K562 (cell line): ENCODE measurements around the gene NPFFR1. TPM values are rescaled to one million over a fixed set of nuclear protein-coding genes. Genes with fewer than 3 reads are reported as not detected.

Experiments
- BRD9 ChIP-seq: fragments of 450-650 bp; IDR thresholded peaks from 2 replicates; pipeline ENCODE4 v1.6.1; 2018; ENCODE audit warnings: low read depth; ENCODE audit not compliant: partially characterized antibody
- DIDO1 ChIP-seq: fragments of 450-650 bp; IDR thresholded peaks from 2 replicates; pipeline ENCODE4 v1.6.1; 2016; ENCODE audit warnings: low read depth, missing biosample characterization, missing genetic modification characterization
- ETV6 ChIP-seq, 3 experiments: fragments of 150-350 bp in 1 of 3; sonication (generic) in 1 of 3; formaldehyde crosslinking in 1 of 3; IDR thresholded peaks; 2 replicates each; pipeline versions ENCODE4 v1.6.1 to v1.8.0; 2014 to 2022; ENCODE audit warnings: borderline replicate concordance in 2 of 3, low read depth in 2 of 3, antibody characterized with exemption in 1 of 3, low read length in 1 of 3, mild to moderate bottlenecking in 1 of 3, missing genetic modification reagents in 1 of 3
- FOXA3 ChIP-seq, 2 experiments: fragments of 450-650 bp in 1 of 2; sonication (generic) in 1 of 2; formaldehyde crosslinking; IDR thresholded peaks in 1 of 2; conservative IDR thresholded peaks in 1 of 2; 2 replicates each; pipeline versions ENCODE4 v1.4.0 to v1.8.0; 2020 to 2022; ENCODE audit warnings: mild to moderate bottlenecking in 2 of 2, missing genetic modification reagents in 1 of 2
- FOXJ2 ChIP-seq: fragments of 200-800 bp; sonication (Bioruptor generic); IDR thresholded peaks from 2 replicates; pipeline ENCODE4 v1.6.1; 2016; ENCODE audit warnings: missing genetic modification characterization, missing compliant biosample characterization
- ID3 ChIP-seq, 2 experiments: fragments of 250-450 bp in 1 of 2; fragments of 450-650 bp in 1 of 2; sonication (Bioruptor Pico) in 1 of 2; IDR thresholded peaks; 2 replicates each; pipeline versions ENCODE4 v1.6.1 to v1.8.0; 2016 to 2021; ENCODE audit warnings: mild to moderate bottlenecking in 2 of 2, moderate library complexity in 2 of 2, missing compliant biosample characterization in 1 of 2, missing genetic modification characterization in 1 of 2
- KLF1 ChIP-seq: fragments of 450-650 bp; IDR thresholded peaks from 2 replicates; pipeline ENCODE4 v1.6.1; 2016; ENCODE audit warnings: missing genetic modification characterization, missing compliant biosample characterization
- NCOR1 ChIP-seq: fragments of 450-650 bp; IDR thresholded peaks from 2 replicates; pipeline ENCODE4 v1.6.1; 2016; ENCODE audit warnings: mild to moderate bottlenecking, moderate library complexity
- SMAD4 ChIP-seq: fragments of 250-450 bp; sonication (Bioruptor Pico); conservative IDR thresholded peaks from 2 replicates; pipeline ENCODE4 v1.8.0; 2021; ENCODE audit warnings: inconsistent platforms, mild to moderate bottlenecking, moderate library complexity
- TARDBP ChIP-seq: fragments of 450-650 bp; IDR thresholded peaks from 2 replicates; pipeline ENCODE4 v1.6.1; 2016
- TBP ChIP-seq: optimal IDR thresholded peaks from 2 replicates; pipeline ENCODE3; 2011; ENCODE audit warnings: low read depth, low read length, improper control_type of control experiment
- ZBTB17 ChIP-seq: fragments of 450-650 bp; formaldehyde crosslinking; IDR thresholded peaks from 2 replicates; pipeline ENCODE4 v1.4.0; 2020; ENCODE audit warnings: mild to moderate bottlenecking
- ZNF311 ChIP-seq: fragments of 250-450 bp; sonication (Bioruptor Pico); IDR thresholded peaks from 2 replicates; pipeline ENCODE4 v1.4.0; 2020; ENCODE audit warnings: mild to moderate bottlenecking, moderate library complexity
- polyA plus RNA-seq, 8 experiments: library from polyadenylated mRNA; depleted of rRNA in 4 of 8; stranded (reverse) in 5 of 8; unstranded in 3 of 8; fragments of >200 nt; fragmentation: Nextera tagmentation in 2 of 8; fragmentation: Illumina TruSeq in 1 of 8; extraction: Ambion mirVana in 2 of 8; extraction: Trizol in 1 of 8; gene quantifications; 2 replicates each; pipeline versions ENCODE4 v1.2.1 to v1.2.3, GENCODE V29; 2011 to 2014; ENCODE audit warnings: inconsistent platforms in 1 of 8, missing spikeins in 1 of 8
- total RNA-seq, 7 experiments: library from RNA; depleted of rRNA in 6 of 7; stranded (reverse); fragments of >200 nt in 6 of 7; fragmentation: Illumina TruSeq in 2 of 7; extraction: Trizol in 2 of 7; gene quantifications; 2 replicates each; pipeline versions ENCODE4 v1.2.1 to v1.2.3, GENCODE V29; 2011 to 2021; ENCODE audit warnings: low replicate concordance in 1 of 7
- TF ChIP-seq, protein P1 (sequence below): sonication (generic); formaldehyde crosslinking; IDR thresholded peaks from 2 replicates; pipeline ENCODE4 v1.8.0; 2022; ENCODE audit warnings: missing genetic modification reagents, mild to moderate bottlenecking, borderline replicate concordance
- TF ChIP-seq, protein P2 (sequence below): sonication (generic); formaldehyde crosslinking; IDR thresholded peaks from 2 replicates; pipeline ENCODE4 v1.8.0; 2022; ENCODE audit warnings: mild to moderate bottlenecking, missing genetic modification reagents
- TF ChIP-seq, protein P3 (sequence below): fragments of 450-650 bp; formaldehyde crosslinking; IDR thresholded peaks from 2 replicates; pipeline ENCODE4 v1.4.0; 2020; ENCODE audit warnings: mild to moderate bottlenecking
- TF ChIP-seq, protein P4 (sequence below): fragments of 450-650 bp; IDR thresholded peaks from 2 replicates; pipeline ENCODE4 v1.7.1; 2018; ENCODE audit warnings: mild to moderate bottlenecking, low read depth; ENCODE audit not compliant: partially characterized antibody

The NPFFR1 gene
- total and polyA plus RNA-seq, 9 of the 15 experiments (the other 6 are each of a cell fraction or from before 2014, with no cell fraction given) = under 0.01 TPM; not detected in 8

DNA sequence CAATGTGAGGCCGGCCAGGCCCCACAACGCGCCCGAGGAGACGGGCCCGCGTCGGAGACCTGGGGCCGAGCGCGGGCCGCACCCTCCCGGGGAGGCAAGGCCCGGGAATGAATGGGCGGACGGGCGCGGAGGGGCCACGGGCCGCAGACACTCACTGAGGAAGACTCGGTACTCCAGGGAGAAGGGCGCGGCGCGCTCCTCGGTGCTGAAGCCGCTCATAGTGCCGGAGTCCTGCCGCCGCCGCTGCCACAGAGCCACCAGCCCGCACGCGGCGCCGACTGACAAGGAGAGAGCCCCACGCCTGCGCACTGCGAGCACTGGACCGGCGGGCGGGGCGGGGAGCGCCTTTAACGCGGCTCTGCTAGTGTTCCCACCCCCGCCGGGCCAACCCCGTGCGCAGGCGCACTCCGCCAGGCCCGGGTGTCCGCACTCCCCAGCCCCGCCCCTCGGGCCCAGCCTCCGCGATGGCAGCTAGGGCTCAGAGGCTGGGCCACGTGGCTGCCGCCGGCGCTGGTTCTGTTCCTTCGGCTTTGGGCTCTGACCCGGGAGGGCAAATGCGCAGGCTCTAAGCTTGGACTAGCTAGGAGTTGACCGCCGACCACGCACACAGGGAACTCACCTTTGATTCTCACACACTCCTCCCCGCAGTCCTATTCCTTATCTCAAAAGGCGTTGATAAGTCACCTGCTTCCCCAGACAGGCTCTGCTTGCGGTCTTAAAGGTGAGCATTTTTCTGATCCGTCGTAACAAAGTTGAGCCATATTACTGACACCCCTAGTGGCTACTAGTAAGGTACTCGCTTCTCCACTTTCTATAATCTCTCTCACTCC lies 50.5 kb downstream of the NPFFR1 start, which contains the start of gene PPA1 (continued):
- TF ChIP-seq, protein P1, sequence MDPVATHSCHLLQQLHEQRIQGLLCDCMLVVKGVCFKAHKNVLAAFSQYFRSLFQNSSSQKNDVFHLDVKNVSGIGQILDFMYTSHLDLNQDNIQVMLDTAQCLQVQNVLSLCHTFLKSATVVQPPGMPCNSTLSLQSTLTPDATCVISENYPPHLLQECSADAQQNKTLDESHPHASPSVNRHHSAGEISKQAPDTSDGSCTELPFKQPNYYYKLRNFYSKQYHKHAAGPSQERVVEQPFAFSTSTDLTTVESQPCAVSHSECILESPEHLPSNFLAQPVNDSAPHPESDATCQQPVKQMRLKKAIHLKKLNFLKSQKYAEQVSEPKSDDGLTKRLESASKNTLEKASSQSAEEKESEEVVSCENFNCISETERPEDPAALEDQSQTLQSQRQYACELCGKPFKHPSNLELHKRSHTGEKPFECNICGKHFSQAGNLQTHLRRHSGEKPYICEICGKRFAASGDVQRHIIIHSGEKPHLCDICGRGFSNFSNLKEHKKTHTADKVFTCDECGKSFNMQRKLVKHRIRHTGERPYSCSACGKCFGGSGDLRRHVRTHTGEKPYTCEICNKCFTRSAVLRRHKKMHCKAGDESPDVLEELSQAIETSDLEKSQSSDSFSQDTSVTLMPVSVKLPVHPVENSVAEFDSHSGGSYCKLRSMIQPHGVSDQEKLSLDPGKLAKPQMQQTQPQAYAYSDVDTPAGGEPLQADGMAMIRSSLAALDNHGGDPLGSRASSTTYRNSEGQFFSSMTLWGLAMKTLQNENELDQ (CRISPR knock-in tag) = no peak
- TF ChIP-seq ZNF311 (peak; percentile 53; the same call in 1 of the 2 replicates), TBP (peak; percentile 85), BRD9 (peak; percentile 67), ETV6 (IDR thresholded peaks at IDR 0.05; ENCODE audit: borderline replicate concordance in 1 of 2, low read depth in 2 of 2, low read length in 1 of 2) (no peak), ETV6 (CRISPR knock-in tag; IDR thresholded peaks at IDR 0.05; ENCODE audit: borderline replicate concordance) (peak; percentile 24; the same call in 1 of the 2 replicates), KLF1 (tag) (peak; percentile 76), FOXA3 (CRISPR knock-in tag; conservative IDR thresholded peaks at IDR 0.05 in 1 of 2, IDR thresholded peaks at IDR 0.05 in 1 of 2) (0 out of 4 replicates have a peak, but pooled peaks of 1 of the 2 experiments have one; percentile 9), FOXJ2 (tag) (no peak), NCOR1 (peak; percentile 29; the same call in 1 of the 2 replicates), DIDO1 (tag) (0 out of 2 replicates have a peak, but pooled peaks have one; percentile 54), SMAD4 (peak; percentile 68; the same call in 1 of the 2 replicates), ID3 (CRISPR knock-in tag; IDR thresholded peaks at IDR 0.05) (no peak), ID3 (tag; IDR thresholded peaks at IDR 0.05) (peak; percentile 72), ZBTB17 (peak; percentile 49; the same call in 1 of the 2 replicates), TARDBP (no peak; the same call in 1 of the 2 replicates)
- TF ChIP-seq, protein P2, sequence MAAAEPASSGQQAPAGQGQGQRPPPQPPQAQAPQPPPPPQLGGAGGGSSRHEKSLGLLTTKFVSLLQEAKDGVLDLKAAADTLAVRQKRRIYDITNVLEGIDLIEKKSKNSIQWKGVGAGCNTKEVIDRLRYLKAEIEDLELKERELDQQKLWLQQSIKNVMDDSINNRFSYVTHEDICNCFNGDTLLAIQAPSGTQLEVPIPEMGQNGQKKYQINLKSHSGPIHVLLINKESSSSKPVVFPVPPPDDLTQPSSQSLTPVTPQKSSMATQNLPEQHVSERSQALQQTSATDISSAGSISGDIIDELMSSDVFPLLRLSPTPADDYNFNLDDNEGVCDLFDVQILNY (CRISPR knock-in tag) = no peak
- TF ChIP-seq, protein P3, sequence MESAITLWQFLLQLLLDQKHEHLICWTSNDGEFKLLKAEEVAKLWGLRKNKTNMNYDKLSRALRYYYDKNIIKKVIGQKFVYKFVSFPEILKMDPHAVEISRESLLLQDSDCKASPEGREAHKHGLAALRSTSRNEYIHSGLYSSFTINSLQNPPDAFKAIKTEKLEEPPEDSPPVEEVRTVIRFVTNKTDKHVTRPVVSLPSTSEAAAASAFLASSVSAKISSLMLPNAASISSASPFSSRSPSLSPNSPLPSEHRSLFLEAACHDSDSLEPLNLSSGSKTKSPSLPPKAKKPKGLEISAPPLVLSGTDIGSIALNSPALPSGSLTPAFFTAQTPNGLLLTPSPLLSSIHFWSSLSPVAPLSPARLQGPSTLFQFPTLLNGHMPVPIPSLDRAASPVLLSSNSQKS = 0 out of 2 replicates have a peak, but pooled peaks have one; percentile 20
- TF ChIP-seq, protein P4, sequence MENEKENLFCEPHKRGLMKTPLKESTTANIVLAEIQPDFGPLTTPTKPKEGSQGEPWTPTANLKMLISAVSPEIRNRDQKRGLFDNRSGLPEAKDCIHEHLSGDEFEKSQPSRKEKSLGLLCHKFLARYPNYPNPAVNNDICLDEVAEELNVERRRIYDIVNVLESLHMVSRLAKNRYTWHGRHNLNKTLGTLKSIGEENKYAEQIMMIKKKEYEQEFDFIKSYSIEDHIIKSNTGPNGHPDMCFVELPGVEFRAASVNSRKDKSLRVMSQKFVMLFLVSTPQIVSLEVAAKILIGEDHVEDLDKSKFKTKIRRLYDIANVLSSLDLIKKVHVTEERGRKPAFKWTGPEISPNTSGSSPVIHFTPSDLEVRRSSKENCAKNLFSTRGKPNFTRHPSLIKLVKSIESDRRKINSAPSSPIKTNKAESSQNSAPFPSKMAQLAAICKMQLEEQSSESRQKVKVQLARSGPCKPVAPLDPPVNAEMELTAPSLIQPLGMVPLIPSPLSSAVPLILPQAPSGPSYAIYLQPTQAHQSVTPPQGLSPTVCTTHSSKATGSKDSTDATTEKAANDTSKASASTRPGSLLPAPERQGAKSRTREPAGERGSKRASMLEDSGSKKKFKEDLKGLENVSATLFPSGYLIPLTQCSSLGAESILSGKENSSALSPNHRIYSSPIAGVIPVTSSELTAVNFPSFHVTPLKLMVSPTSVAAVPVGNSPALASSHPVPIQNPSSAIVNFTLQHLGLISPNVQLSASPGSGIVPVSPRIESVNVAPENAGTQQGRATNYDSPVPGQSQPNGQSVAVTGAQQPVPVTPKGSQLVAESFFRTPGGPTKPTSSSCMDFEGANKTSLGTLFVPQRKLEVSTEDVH = no peak
